Globus pallidus (tissue), 1 donor: ENCODE data around the gene SLC16A6.
"Not testable (repeated sequence)": the region's sequence is repeated elsewhere in the genome, so short reads cannot be mapped to it uniquely, and the experiment has no call there.

Source experiments
- DNase-seq: peaks from one replicate; pipeline ENCODE4 v3.0.0-alpha.2; 2015; ENCODE audit warnings: low spot score

Gene SLC16A6

GRCh38 chr17:68290268-68290954 lies 516 bp downstream of the SLC16A6 start:
- DNase-seq: no peak

GRCh38 chr17:68289936-68290267 lies 1.0 kb downstream of the SLC16A6 start:
- no peak for DNase-seq

- no peak for DNase-seq
Measured at GRCh38 chr17:68289473-68289872, 1.5 kb downstream of the SLC16A6 start.

- no peak for DNase-seq
Measured at GRCh38 chr17:68288804-68289203, 2.1 kb downstream of the SLC16A6 start.

GRCh38 chr17:68288375-68288774 lies 2.6 kb downstream of the SLC16A6 start:
- no peak for DNase-seq

GRCh38 chr17:68281965-68282364 lies 9.0 kb downstream of the SLC16A6 start:
- not testable (repeated sequence) for DNase-seq

GRCh38 chr17:68277807-68278206 lies 13.1 kb downstream of the SLC16A6 start:
- no peak for DNase-seq

GRCh38 chr17:68276339-68276738 lies 14.6 kb downstream of the SLC16A6 start:
- DNase-seq: not testable (repeated sequence)

GRCh38 chr17:68273722-68274121 lies 17.2 kb downstream of the SLC16A6 start:
- no peak for DNase-seq

- not testable (repeated sequence) for DNase-seq
Measured at GRCh38 chr17:68265833-68266232, 25.1 kb downstream of the SLC16A6 start.

- not testable (repeated sequence) for DNase-seq
Measured at GRCh38 chr17:68263101-68263681, 27.7 kb downstream of the SLC16A6 start.

GRCh38 chr17:68262467-68262866 lies 28.5 kb downstream of the SLC16A6 start:
- not testable (repeated sequence) for DNase-seq

- no peak for DNase-seq
Measured at GRCh38 chr17:68260051-68260762, 30.7 kb downstream of the SLC16A6 start.

- not testable (repeated sequence) for DNase-seq
Measured at GRCh38 chr17:68259648-68259951, 31.3 kb downstream of the SLC16A6 start.

GRCh38 chr17:68258890-68259647 lies 31.9 kb downstream of the SLC16A6 start:
- not testable (repeated sequence) for DNase-seq

GRCh38 chr17:68257934-68258333 lies 33.0 kb downstream of the SLC16A6 start:
- DNase-seq: no peak

GRCh38 chr17:68256701-68257100 lies 34.2 kb downstream of the SLC16A6 start:
- not testable (repeated sequence) for DNase-seq

GRCh38 chr17:68255731-68256538 lies 35.0 kb downstream of the SLC16A6 start:
- no peak for DNase-seq

- DNase-seq: no peak
Measured at GRCh38 chr17:68255151-68255550, 35.8 kb downstream of the SLC16A6 start.

GRCh38 chr17:68253426-68253825 lies 37.5 kb downstream of the SLC16A6 start:
- DNase-seq: not testable (repeated sequence)

GRCh38 chr17:68249354-68249765 lies 41.6 kb downstream of the SLC16A6 start:
- no peak for DNase-seq

GRCh38 chr17:68248891-68249290 lies 42.0 kb downstream of the SLC16A6 start:
- no peak for DNase-seq
